Iris pigment epithelial cell (primary cell): Measurements from ENCODE around the gene PPP1R12B.
"Not testable (repeated sequence)": the region's sequence is repeated elsewhere in the genome, so short reads cannot be mapped to it uniquely, and the experiment has no call there.

Source experiments
- DNase-seq: peaks from one replicate; pipeline ENCODE4 v3.0.0-alpha.2; 2011; ENCODE audit warnings: low read depth

The PPP1R12B gene

DNA sequence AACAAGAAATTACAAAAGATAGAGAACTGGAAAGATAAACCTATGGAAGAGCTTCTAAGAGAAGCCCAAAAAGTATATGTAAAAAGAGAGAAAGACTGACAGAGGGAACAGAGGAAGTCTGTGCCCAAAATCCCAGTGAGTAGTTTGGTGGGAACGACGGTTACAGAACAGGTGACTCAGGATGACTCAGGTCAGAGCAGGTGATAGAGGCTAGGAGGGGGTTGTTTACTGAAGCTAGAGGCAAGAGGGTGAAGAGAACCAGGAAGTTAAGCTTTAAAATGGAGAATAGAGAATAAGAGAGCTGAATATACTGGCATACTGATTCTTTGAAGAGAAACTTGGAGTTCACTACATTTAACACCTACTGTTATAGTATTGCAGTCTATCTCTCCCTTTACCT, 134.9 kb downstream of the PPP1R12B start:
- DNase-seq = not testable (repeated sequence)

DNA sequence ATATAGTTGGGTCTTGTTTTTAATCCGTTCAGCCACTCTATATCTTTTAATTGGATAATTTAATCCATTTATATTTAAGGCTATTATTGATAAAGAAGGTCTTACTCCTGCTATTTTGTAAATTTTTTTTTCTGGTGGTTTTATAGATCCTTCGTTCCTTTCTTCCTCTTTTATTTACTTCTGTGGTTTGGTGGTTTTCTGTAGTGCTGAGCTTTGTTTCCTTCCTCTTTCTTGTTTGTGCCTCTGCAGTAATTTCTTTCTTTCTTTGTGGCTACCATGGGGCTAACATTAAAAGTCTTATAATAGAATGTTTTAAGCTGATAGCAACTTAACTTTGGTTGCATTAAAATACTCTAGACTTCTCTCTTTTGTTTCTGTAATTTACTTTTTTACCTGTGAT, 135.5 kb downstream of the PPP1R12B start:
- DNase-seq = not testable (repeated sequence)

DNA sequence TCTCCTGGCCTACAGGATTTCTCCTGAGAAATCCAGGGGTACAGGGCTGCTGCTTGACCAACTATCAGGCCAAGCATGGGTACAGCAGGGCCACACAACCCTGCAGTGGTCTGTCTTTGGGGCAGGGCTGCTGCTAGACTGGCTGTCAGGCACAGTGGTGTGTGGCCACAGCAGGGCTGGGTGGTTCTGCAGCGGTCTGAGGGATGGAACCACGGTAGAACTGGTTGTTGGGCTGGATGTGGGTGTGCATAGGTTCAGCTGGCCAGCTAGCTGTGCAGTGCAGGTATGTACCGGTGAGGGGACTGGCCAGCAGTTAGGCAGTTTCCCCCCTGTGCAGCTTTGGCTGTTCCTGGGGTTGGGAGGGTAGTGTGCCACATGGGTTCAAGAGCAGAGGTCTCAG, 136.3 kb downstream of the PPP1R12B start:
- DNase-seq = not testable (repeated sequence)

DNA sequence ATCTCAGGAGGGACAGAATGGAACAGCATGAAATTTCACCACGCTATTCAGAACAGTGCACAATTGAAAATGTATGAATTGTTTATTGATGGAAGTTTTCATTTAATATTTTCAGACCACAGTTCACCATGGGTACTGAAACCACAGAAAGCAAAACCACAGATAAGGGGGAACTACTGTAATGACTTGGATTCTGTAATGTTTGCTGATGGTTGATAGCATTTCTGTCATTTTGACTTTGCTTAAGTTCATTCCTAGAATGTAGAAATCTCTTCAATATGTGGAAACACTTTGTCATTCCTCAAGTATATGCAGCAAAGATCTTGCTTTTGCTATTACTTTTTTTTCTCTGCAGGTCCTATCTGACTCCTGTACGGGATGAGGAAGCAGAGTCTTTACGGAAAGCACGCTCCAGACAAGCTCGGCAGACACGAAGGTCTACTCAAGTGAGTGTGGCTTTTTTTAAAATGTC, 139.7 kb downstream of the PPP1R12B start:
- peak; percentile 55 for DNase-seq

DNA sequence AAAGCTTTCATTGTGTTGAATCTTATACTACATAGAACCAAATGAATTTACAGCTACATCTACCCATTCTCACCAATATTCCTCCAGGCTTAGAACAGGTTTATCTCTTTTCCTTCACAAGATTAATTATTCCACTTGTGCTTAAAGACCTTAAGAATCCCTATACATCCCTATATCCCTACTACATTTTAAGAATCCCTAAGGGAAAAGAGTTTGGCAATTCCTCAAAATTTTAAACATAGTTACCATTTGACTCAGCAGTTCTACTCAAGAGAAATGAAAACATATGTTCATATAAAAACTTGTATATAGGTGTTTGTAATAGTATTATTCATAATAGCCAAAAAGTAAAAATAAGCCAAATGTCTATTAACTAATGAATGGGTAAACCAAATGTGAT, 140.6 kb downstream of the PPP1R12B start:
- not testable (repeated sequence) for DNase-seq

DNA sequence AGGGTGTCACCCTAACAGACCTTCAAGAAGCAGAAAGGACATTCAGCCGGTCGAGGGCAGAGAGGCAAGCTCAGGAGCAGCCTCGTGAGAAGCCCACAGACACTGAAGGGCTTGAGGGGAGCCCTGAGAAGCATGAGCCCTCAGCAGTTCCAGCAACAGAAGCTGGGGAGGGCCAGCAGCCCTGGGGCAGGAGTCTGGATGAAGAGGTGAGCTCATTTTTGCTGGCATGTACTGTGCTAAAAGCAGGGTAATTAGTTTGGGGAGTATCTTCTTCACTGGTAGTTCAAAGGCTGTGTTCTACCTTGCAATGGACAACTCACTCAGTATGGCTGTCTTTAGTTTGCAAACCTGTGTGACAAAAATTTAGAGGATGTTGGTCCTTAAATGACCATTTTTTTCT, 144.6 kb downstream of the PPP1R12B start:
- DNase-seq = not testable (repeated sequence)

DNA sequence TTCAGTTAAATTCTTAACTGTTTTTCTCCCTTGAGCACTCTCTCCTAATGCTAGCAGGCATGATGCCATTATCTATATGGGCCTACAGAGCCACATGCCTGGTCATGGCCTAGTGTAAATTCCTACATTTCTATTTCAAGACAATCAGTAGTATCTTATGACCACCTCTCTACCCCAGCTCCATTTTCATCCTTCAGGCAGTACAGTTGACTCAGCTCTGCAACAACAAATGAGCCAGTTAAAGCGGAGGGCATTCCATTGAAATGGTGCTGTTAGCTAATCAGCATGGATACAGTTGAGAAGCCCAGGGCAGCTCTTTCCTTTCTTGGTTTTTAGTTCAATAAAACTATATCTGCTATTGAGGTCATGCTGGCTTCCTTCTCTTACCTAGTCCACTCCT, 150.0 kb downstream of the PPP1R12B start:
- no peak for DNase-seq

DNA sequence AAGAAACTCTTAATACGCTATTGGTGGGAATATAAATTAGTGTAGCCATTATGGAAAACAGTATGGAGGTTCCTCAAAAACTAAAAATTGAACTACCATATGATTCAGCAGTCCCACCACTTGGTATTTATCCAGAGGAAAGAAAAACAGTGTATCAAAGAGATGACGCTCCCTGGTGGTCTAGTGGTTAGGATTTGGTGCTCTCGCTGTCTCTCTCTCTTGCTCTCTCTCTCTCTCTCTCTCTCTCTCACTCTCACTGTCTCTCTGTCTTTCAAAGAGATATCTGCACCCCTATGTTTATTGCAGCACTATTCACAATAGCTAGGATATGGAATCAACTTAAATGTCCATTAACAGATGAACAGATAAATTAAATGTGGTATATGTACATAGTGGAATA, 151.5 kb downstream of the PPP1R12B start:
- not testable (repeated sequence) for DNase-seq

DNA sequence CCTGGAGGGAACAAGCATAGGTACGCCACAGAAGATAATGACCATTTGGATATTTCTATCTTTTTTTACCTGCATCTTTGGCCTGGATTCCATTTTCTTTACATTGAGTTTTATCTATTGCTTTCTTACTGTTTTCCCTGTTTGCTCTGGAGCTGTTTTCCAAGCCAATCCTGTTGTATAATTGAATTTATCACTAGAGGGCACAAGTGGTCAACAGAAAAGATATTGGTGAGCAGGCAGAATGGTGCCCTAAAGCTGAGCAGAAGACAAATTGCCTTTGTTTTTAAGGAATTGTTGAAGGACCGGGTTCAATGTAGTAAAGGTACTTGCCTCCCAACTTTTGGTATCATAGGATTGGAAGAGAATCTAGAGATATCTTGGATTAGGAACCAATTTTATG, 152.8 kb downstream of the PPP1R12B start:
- DNase-seq = peak; percentile 40

DNA sequence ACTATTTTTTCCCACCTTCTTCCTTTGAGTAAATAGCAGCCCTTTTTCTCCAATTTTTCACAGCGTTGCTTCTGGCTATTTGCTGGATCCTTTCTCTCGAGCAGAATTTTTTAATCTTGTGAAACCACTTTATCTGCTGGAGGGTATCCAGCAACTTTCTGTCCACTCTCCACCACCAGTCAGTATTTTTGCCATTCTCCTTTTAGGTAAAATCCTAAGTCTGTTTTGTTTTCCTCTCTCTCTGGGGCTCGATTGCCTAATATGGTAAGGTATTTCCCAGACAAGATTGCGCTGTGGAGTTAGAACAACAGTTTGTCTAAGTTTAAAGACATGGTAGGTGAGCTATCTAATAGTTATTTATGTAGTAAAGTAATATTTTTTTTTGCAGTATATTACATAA, 156.9 kb downstream of the PPP1R12B start:
- peak; percentile 91 for DNase-seq

DNA sequence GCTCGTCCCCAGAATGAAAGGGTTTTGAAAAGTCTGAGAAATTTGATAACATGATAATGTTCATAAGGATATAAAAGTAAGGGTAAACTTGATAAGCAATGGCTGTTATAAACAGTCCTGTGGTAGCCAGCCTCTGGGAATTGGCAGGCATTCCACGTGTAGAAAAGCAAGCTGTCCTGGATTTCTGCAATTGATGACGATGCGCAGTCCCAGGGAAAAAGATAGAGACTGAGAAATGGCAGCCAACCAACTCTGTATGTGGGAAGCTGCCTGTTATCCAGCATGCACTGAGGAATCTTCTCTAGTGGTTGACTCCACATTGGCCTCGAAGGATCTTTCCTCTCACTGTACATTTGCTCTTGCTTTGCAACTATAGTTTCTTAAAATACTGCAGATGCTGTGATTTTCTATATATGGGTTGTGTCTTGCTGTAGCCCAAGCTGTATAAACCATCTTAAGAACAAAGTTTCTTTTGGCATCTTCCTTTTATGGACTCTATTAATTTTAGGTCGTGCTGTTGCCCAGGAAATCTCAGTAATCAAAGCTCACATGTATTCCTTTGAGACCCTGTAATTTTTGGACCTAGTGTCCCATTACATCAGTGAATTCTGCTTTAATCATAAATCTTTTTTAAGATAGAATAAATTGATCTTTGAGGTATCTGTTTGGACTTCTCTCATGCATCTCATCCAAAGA, 157.5 kb downstream of the PPP1R12B start:
- DNase-seq = peak; percentile 62

DNA sequence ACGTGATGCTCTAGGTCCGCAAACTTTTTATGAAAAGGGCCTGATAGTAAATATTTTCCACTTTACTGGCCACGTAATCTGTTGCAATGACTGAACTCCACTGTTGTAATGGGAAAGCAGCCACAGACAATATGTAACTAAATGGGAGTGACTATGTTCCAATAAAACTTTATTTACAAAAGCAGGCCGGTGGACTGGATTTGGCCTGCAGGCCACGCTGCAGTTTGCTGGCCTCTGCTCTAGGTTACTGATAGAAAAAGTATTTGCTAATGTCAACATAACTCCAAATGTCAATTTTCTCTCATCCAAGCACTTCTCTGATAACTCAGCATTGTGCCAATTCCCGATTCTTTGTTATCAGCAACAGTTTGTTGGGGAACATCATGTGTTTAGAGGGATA, 160.4 kb downstream of the PPP1R12B start:
- not testable (repeated sequence) for DNase-seq

DNA sequence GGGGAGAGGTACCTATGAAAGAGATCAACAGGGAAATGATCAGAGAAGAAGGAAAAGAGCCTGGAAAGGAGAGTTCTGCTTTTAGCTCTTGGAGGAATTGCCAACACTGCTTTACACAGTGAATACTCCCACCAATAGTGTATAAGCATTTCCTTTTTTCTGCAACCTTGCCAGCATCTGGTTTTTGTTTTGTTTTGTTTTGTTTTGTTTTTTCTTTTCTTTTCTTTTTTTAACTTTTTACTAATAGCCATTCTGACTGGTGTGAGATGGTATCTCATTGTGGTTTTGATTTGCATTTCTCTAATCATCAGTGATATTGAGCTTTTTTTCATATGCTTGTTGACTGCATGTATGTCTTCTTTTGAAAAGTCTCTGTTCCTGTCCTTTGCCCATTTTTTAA, 165.4 kb downstream of the PPP1R12B start:
- not testable (repeated sequence) for DNase-seq

DNA sequence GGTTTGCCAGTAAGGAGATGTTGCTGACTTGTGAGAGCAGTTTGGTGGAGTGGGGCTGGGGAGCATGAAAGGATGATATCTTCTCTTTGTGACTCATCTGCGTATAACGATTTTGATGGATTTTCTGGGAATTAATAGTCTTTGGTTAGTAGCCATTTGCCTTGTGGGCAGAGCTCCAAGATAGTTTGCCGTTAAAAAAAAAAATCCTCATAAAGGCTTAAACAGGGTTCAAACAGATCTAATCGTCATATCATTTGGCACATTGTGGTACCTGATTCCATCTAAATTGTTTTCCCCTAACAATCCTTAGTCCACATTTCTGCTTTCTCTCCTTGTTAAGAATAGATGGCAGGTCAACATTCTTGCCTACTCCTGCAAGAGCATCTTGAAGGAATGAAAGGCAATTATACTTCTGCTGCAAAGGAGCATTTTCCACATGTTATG, 168.0 kb downstream of the PPP1R12B start:
- DNase-seq = no peak

DNA sequence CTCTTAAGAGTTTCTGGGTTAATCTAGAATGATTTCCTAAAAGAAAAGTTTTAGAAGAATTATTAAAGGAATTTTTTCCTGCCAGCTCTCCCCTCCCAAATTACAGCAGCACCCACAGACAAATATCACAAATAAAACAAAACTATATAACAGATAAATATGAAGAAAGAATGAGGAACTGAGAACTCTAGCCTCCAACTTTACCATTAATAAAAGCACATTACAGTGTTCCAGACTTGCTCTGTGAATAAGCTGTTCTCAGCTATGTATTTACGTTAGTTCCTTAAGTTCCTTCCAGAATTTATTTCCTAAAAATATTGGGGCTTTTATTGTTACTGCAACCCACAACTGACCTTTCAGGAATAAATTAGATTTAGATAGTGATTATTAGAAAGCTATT, 168.6 kb downstream of the PPP1R12B start:
- not testable (repeated sequence) for DNase-seq

DNA sequence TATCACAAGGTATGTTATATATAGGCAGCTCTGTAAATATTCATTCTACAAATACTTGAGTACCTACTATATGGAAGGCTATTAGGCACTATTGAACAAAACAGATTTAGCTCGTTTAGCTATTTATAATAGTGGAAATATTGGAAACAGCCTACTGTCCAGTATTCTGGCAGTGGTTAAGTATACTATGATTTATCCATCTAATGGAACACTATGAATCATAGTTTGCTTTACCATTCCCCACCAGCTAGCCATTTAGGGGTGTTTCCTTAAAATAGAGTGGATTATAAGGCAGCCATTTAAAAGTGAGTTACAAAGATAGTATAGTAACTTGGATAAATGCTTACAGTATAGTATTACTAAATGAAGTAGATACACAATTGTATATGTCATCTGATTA, 169.7 kb downstream of the PPP1R12B start:
- not testable (repeated sequence) for DNase-seq

DNA sequence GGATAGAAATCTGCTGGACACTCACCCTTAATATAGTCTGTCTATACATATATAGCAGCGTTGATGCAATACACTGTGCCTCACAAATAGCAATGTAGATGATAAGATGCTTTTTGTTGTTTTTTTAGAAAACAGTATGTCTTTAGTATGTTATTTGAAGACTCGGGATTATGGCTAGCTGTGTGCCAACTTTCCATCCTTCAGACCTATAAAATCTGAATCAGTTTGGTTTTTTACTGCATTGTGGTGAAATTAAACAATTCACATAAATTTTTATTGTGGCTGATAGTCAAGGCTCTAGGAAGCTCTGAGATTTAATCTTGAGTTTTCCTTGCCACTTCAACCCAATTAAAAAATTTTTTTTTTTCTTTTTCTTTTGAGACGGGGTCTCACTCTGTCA, 170.4 kb downstream of the PPP1R12B start:
- DNase-seq = not testable (repeated sequence)

DNA sequence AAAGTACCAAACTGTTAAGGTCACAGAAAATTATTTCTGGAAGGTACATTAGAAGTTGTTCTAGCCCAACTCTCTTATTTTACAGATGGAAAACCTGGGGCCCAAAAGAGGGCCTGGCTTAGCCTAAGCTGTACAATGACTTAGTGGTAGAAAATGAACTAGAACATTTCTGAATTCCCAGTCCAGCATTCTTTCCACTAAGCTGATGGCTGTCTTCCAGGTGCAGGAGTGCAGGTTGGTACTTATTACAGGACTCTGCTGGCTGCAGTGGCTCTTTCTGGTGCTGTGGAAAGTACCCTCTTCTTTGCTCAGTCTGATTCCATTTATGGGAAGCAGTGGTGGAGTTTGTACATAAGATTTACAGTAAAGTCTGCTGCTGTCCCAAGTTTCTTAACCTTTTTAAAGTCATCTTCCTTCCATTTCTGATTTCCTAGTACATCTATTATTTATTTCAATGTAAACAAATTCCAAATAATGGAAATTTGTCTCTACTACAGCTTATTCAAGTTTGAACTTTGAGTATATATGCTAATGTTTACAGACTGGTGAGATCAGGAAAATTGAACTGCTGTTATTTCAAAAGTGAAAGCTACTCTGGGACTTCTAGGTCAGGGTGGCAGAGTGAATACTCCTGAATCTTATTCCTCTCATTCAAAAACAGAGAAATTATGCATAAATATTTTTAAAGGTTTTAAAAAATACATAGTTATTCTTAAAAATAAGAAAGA, 171.8 kb downstream of the PPP1R12B start:
- DNase-seq = peak; percentile 40

DNA sequence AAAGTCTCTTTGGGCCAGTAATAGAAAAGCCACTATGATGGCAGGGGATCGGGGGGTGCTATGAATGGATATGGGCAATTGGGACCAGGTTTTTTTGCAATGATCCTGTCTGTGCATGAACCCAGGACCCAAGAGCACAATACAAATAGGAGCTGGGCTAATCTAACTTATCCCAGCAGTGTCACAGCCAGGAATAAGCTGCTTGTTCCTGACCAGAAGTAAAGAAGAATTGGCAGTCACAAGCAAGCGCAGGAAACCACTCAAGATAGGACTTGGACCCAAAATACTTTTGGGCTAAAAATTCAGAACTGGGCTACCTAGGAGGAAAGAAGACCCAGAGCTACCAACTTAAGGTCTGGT, 172.3 kb downstream of the PPP1R12B start:
- DNase-seq = not testable (repeated sequence)

DNA sequence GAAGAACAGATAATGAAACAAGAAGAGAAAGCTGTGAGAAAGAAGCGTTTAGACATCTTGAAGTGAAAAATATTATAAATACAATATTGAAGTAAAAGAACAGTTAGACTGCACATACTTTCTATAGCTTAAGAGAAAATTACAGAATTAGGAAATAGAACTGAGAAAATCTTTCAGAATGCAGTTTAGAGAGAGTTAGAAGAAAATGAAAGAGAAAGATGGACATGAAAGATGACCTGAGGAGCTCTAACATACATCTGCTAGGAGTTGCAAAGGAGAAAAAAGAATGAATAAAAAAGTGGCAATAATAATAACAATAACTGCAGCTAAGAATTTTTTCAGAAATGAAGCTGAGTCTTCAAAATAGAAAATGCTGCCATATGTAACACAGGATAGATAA, 173.0 kb downstream of the PPP1R12B start:
- DNase-seq = not testable (repeated sequence)

DNA sequence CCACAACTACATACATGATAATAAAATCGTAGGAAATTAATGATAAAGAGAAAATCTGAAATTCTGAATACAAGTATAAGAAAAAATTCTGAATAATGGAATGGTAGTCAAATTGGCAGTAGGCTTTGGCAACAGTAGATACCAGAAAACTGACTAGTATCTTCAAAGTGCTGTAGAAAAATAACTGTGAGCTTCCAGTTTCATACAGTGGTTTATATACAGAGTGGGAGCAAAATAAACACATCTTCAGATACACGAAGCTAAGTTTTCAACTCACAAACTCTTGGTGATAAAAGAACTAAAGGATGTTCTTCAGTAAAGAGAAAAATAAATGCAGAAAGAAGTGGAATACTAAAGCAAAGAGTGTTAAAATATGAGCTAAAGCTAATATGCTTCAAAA, 173.4 kb downstream of the PPP1R12B start:
- no peak for DNase-seq

DNA sequence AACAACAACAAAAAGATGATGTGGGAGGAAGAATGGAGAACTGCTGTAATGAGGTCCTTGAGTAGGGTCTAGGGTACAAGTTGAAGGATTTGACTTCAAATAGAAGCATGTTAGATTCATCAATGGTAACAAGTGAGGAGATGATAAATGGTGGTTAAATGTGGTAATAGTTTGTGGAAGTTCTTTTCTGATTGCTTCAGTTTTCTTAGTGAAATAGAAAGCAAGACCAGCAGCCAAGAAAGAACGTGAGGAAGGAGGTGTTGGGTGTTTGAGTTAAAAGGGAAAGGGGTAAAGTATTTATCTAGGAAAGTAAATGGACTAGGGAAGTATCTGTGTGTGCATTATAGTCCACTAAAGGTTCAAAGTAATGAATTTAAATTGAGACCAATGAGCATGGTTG, 177.6 kb downstream of the PPP1R12B start:
- DNase-seq = not testable (repeated sequence)

DNA sequence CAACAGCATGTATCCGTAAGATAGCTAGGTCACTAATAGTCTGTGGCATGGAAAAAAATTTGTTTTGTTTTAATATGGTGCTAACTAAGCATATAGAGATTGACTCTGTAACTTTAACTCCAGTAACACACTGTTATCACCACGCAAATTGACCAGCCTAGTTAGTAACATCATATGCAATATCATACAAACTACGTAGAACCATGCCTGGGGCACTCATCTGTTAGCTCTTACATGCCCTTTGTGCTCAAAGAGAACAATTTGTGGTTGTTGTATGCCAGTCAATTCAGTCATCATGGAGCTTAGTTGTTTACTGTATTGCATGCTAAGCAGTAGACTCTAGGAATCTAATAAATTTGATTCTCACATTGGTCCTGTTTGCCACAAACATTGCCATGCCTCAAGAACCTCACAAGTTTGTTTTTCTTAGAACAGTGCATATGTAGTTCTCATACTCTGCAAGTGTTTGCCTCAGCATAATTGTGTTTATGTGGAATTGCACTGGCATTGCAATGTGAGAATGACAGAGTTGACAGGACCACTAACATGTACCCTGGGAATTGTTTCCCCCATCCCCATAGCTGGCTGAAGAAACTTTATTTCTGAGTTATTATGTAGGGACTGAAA, 179.7 kb downstream of the PPP1R12B start:
- DNase-seq = not testable (repeated sequence)
